Thymus (tissue), 11 donors: ENCODE measurements around the gene LMAN2. TPM values are rescaled to one million over a fixed set of nuclear protein-coding genes. Genes with fewer than 3 reads are reported as not detected.

Experiments used
- DNase-seq, 9 donors: peaks; one replicate each; pipeline ENCODE4 v3.0.0-alpha.2; 2013; ENCODE audit warnings: low spot score in 9 of 9, low read depth in 6 of 9, missing footprints in 1 of 9
- H3K27ac ChIP-seq, 2 donors: one replicate each; pipeline ENCODE4 v1.5.1; 2013; ENCODE audit warnings: control low read depth in 1 of 2, low read depth in 1 of 2, low read length in 1 of 2, mild to moderate bottlenecking in 1 of 2, moderate library complexity in 1 of 2
- H3K27me3 ChIP-seq, 2 donors: one replicate each; pipeline ENCODE4 v1.5.1; 2013; ENCODE audit warnings: low read length in 1 of 2; ENCODE audit not compliant: control insufficient read depth in 2 of 2, insufficient read depth in 1 of 2
- H3K36me3 ChIP-seq, 2 donors: one replicate each; pipeline ENCODE4 v1.5.1; 2013; ENCODE audit warnings: low read length in 1 of 2, mild to moderate bottlenecking in 1 of 2, moderate library complexity in 1 of 2; ENCODE audit not compliant: control insufficient read depth in 2 of 2, insufficient read depth in 2 of 2
- H3K4me1 ChIP-seq, 2 donors: one replicate each; pipeline ENCODE4 v1.5.1; 2013; ENCODE audit warnings: low read length in 2 of 2; ENCODE audit not compliant: control insufficient read depth in 2 of 2, insufficient read depth in 2 of 2
- H3K4me3 ChIP-seq, 2 donors: one replicate each; pipeline ENCODE4 v1.5.1; 2013; ENCODE audit warnings: low read length in 2 of 2, control low read depth in 1 of 2, mild to moderate bottlenecking in 1 of 2
- H3K9me3 ChIP-seq, 2 donors: one replicate each; pipeline ENCODE4 v1.5.1; 2013; ENCODE audit warnings: low read length in 1 of 2, mild to moderate bottlenecking in 1 of 2; ENCODE audit not compliant: control insufficient read depth in 2 of 2, insufficient read depth in 1 of 2
- WGBS: extraction: QIAGEN DNeasy Blood & Tissue Kit; methylation state at CpG from one replicate; pipeline ENCODE4 v1.1.7; 2013; 5-methylcytosine and 5-hydroxymethylcytosine counted together
- polyA plus RNA-seq: library from polyadenylated mRNA; stranded (reverse); fragments of 200-250 nt; gene quantifications from one replicate; pipeline ENCODE4 v1.2.3, GENCODE V29; 2013
- total RNA-seq: library from RNA; stranded (reverse); fragments of 120-200 nt; gene quantifications from one replicate; pipeline ENCODE4 v1.2.4, GENCODE V29; 2013
- donor health status: healthy.

The LMAN2 gene
- total and polyA plus RNA-seq, 2 donors, result 95.3 to 117 TPM

DNA sequence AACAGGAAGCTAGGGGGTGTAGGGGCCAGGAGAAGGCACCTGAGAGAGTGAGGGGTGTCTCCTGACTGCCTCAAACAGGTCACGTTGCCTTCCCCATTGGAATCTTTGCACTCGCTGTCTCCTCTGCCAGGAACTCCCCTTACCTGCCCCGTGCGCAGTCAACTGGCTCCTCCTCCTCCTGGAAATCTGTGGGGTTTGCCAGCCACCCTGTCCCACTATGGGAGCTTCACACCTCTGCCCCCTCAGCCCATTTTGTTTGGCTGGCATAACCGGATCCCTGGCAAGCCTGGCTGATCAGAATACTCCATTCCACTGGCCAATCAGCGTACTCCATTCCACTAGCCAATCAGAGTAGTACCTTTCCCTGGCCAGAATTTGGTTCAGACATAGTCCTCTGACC lies 22.3 kb upstream of the LMAN2 start:
- Histone ChIP-seq H3K4me3 (no peak overlapping the region), H3K27ac (peak overlapping the region; percentile 32 to 43), H3K4me1 (peaks cover 5 to 44% of the 10 kb centered on the region in 2 donors), H3K9me3 (no peaks in the 10 kb centered on the region), H3K27me3 (no peaks in the 10 kb centered on the region), H3K36me3 (peaks cover 48% of the 10 kb centered on the region in 2 donors)
- no peak for DNase-seq
- 79% methylated on average over 6 of the region's 6 CpGs for WGBS

DNA sequence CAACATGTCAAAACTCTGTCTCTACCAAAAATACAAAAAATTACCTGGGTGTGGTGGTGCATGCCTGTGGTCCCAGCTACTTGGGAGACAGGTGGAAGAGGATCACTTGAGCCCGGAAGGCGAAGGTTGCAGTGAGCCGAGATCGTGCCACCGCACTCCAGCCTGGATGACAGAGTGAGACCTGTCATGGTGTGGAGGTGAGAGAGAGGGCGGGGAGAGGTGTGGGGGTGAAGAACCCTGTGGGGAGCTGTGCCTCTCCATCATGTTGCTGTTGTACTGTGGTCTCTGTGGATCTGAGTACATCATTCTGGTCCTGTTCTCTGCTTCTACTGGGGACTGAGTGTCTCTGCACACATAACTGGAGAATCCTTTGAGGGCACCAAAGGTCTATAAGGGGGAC lies 21.4 kb upstream of the LMAN2 start:
- 91% methylated on average over 6 of the region's 6 CpGs for whole genome bisulfite sequencing
- H3K27me3 ChIP-seq, result no peaks in the 10 kb centered on the region
- no peak overlapping the region for H3K4me3 ChIP-seq
- peak overlapping the region; percentile 18 to 83 for H3K27ac ChIP-seq
- H3K4me1 ChIP-seq, result peaks cover 5 to 44% of the 10 kb centered on the region in 2 donors
- no peaks in the 10 kb centered on the region for H3K9me3 ChIP-seq
- no peak for DNase-seq
- H3K36me3 ChIP-seq, result peaks cover 57% of the 10 kb centered on the region in 2 donors

DNA sequence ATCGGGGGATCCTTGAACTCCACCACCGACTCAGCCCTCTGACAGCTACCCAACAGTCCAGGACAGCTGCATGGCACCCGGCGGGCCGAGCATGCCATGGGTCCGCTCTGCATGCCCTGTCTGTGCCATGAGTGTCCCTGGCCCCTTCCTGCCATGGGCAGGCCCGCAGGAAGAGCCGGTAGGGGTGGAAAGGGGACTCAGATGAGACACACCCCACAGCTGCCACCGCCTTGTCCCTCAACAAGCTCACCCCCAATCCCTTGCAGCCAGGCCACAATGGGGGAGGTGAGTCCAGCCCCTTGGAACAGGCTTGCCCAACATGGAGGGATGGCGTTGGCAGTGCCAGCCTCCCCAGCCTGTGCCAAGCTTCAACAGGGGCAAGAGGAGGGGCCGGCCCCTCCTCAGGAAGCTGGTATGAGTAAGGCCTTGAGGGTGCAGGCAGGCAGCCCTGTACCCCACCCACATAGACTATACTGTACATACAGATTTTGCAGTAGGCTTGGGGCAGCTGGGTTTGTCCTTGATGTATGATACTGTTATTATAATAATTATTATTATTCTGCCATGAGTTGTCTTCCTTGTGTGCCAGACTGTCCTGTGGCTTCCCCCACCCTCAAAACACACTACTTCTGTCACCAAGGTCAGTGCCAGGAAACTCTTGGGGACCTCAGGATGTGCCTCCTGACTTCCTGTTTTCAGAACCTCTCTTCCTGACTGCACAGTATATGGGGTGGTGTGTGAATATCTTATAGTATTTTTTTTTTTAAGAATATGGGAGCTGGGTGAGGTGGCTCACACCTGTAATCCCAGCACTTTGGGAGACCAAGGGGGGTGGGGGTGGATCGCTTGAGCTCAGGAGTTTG lies 20.8 kb upstream of the LMAN2 start:
- H3K9me3 ChIP-seq, result no peaks in the 10 kb centered on the region
- 77% methylated on average over 12 of the region's 12 CpGs for WGBS
- no peak overlapping the region for H3K4me3 ChIP-seq
- H3K4me1 ChIP-seq, result peaks cover 5 to 44% of the 10 kb centered on the region in 2 donors
- H3K27me3 ChIP-seq, result no peaks in the 10 kb centered on the region
- peak in 1 of 9 donors; percentile 43 for DNase-seq
- peak overlapping the region; percentile 50 to 83 for H3K27ac ChIP-seq
- peaks cover 63% of the 10 kb centered on the region in 2 donors for H3K36me3 ChIP-seq

- peak overlapping the region in 1 of 2 donors; percentile 19 for H3K27ac ChIP-seq
- no peak for DNase-seq
- 86% methylated on average over 26 of the region's 26 CpGs for whole genome bisulfite sequencing
- H3K36me3 ChIP-seq, result peaks cover 69 to 72% of the 10 kb centered on the region in 2 donors
- no peaks in the 10 kb centered on the region for H3K9me3 ChIP-seq
- peaks cover 5 to 47% of the 10 kb centered on the region in 2 donors for H3K4me1 ChIP-seq
- peak overlapping the region in 1 of 2 donors; percentile 23 for H3K4me3 ChIP-seq
- no peaks in the 10 kb centered on the region for H3K27me3 ChIP-seq
Observed at GRCh38 chr5:177371120-177372033, 19.9 kb upstream of the LMAN2 start.

DNA sequence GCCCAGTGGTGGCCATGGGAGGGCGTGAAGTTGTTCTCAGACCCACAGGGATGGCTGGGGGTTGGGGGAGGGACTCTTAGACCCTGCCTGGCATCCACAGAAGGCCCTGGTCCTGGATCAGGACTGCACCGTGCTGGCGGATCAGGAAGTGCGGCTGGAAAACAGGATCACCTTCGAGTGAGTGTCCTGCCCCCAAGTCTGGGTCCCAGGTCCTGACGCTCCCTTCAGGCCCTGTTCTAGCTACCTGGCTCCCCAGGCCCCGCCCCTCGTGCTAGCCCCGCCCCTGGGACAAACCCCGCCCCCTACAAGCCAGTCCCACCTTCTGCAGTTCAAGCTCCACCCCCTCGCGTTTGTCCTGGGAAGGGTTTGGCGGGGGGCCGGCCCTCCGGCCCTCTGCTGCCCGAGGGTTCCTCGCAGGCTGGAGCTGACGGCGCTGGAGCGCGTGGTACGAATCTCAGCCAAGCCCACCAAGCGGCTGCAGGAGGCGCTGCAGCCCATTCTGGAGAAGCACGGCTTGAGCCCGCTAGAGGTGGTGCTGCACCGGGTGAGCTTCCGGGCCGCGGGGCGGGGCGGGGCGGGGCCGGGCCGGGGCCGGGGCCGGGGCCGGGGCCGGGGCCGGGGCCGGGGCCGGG lies 19.1 kb upstream of the LMAN2 start:
- H3K4me1 ChIP-seq, result peaks cover 5 to 55% of the 10 kb centered on the region in 2 donors
- peaks cover 0 to 3% of the 10 kb centered on the region in 2 donors for H3K9me3 ChIP-seq
- no peaks in the 10 kb centered on the region for H3K27me3 ChIP-seq
- 69% methylated on average over 42 of the region's 42 CpGs for WGBS
- peak overlapping the region in 1 of 2 donors; percentile 23 for H3K4me3 ChIP-seq
- DNase-seq, result peak in 1 of 9 donors; percentile 78
- peaks cover 76 to 80% of the 10 kb centered on the region in 2 donors for H3K36me3 ChIP-seq
- peak overlapping the region in 1 of 2 donors; percentile 19 for H3K27ac ChIP-seq

GRCh38 chr5:177369645-177370440 lies 18.4 kb upstream of the LMAN2 start:
- H3K4me1 ChIP-seq, result peaks cover 5 to 59% of the 10 kb centered on the region in 2 donors
- no peak for DNase-seq
- no peaks in the 10 kb centered on the region for H3K27me3 ChIP-seq
- peaks cover 77 to 86% of the 10 kb centered on the region in 2 donors for H3K36me3 ChIP-seq
- H3K9me3 ChIP-seq, result peaks cover 0 to 3% of the 10 kb centered on the region in 2 donors
- 79% methylated on average over 11 of the region's 11 CpGs for WGBS
- H3K4me3 ChIP-seq, result no peak overlapping the region
- H3K27ac ChIP-seq, result no peak overlapping the region

- no peak overlapping the region for H3K27ac ChIP-seq
- peaks cover 5 to 65% of the 10 kb centered on the region in 2 donors for H3K4me1 ChIP-seq
- peaks cover 79 to 87% of the 10 kb centered on the region in 2 donors for H3K36me3 ChIP-seq
- H3K27me3 ChIP-seq, result no peaks in the 10 kb centered on the region
- peaks cover 0 to 3% of the 10 kb centered on the region in 2 donors for H3K9me3 ChIP-seq
- 80% methylated on average over 5 of the region's 5 CpGs for WGBS
- H3K4me3 ChIP-seq, result no peak overlapping the region
- DNase-seq, result peak in 1 of 9 donors; percentile 48
Observed at GRCh38 chr5:177368869-177369644, 17.6 kb upstream of the LMAN2 start.
